Mucosa of rectum (tissue), 2 donors: ENCODE measurements around the gene FABP1.

Source experiments
- H3K27ac ChIP-seq, 2 donors: one replicate each; pipeline ENCODE4 v1.7.0; 2013; ENCODE audit warnings: inconsistent platforms in 2 of 2, low read depth in 2 of 2, low read length in 2 of 2
- H3K27me3 ChIP-seq, 2 donors: one replicate each; pipeline ENCODE4 v1.7.0; 2013; ENCODE audit warnings: low read length in 2 of 2; ENCODE audit not compliant: control insufficient read depth in 2 of 2, insufficient read depth in 2 of 2
- H3K36me3 ChIP-seq, 2 donors: one replicate each; pipeline ENCODE4 v1.7.0; 2013; ENCODE audit warnings: low read length in 2 of 2; ENCODE audit not compliant: control insufficient read depth in 2 of 2, insufficient read depth in 2 of 2
- H3K4me1 ChIP-seq, 2 donors: one replicate each; pipeline ENCODE4 v1.7.0; 2013; ENCODE audit warnings: low read length in 2 of 2, mild to moderate bottlenecking in 1 of 2; ENCODE audit not compliant: control insufficient read depth in 2 of 2, insufficient read depth in 2 of 2
- H3K4me3 ChIP-seq, 2 donors: one replicate each; pipeline ENCODE4 v1.7.0; 2013; ENCODE audit warnings: low read length in 2 of 2
- H3K9ac ChIP-seq, 2 donors: one replicate each; pipeline ENCODE4 v1.7.0; 2013; ENCODE audit warnings: low read length in 2 of 2, low read depth in 1 of 2, mild to moderate bottlenecking in 1 of 2
- H3K9me3 ChIP-seq, 2 donors: one replicate each; pipeline ENCODE4 v1.7.0; 2013; ENCODE audit warnings: low read length in 2 of 2; ENCODE audit not compliant: control insufficient read depth in 2 of 2
- donor health status: healthy.
- donor health status: Normal muscosa, but diverticular disease.

Gene FABP1

GRCh38 chr2:88097192-88097591, 30.7 kb downstream of the FABP1 start:
- H3K36me3 ChIP-seq: no peaks in the 10 kb centered on the region
- no peak overlapping the region for H3K9ac ChIP-seq
- no peaks in the 10 kb centered on the region for H3K27me3 ChIP-seq
- H3K4me3 ChIP-seq: no peak overlapping the region
- no peaks in the 10 kb centered on the region for H3K9me3 ChIP-seq
- no peak overlapping the region for H3K27ac ChIP-seq
- H3K4me1 ChIP-seq: no peaks in the 10 kb centered on the region

- Histone ChIP-seq H3K27ac (no peak overlapping the region), H3K4me1 (no peaks in the 10 kb centered on the region), H3K4me3 (no peak overlapping the region), H3K27me3 (no peaks in the 10 kb centered on the region), H3K9me3 (no peaks in the 10 kb centered on the region), H3K9ac (no peak overlapping the region), H3K36me3 (no peaks in the 10 kb centered on the region)
These were observed 31.2 kb downstream of the FABP1 start for GRCh38 chr2:88096708-88097107.

- Histone ChIP-seq H3K27ac (no peak overlapping the region), H3K27me3 (no peaks in the 10 kb centered on the region), H3K9ac (no peak overlapping the region), H3K4me3 (no peak overlapping the region), H3K36me3 (no peaks in the 10 kb centered on the region), H3K4me1 (no peaks in the 10 kb centered on the region), H3K9me3 (no peaks in the 10 kb centered on the region)
These were observed 32.8 kb downstream of the FABP1 start for GRCh38 chr2:88095022-88095421.

GRCh38 chr2:88092773-88093172, 35.1 kb downstream of the FABP1 start:
- Histone ChIP-seq H3K4me1 (no peaks in the 10 kb centered on the region), H3K27me3 (no peaks in the 10 kb centered on the region), H3K27ac (no peak overlapping the region), H3K9me3 (no peaks in the 10 kb centered on the region), H3K36me3 (no peaks in the 10 kb centered on the region), H3K4me3 (no peak overlapping the region), H3K9ac (no peak overlapping the region)

- Histone ChIP-seq H3K27me3 (no peaks in the 10 kb centered on the region), H3K9ac (no peak overlapping the region), H3K4me3 (no peak overlapping the region), H3K9me3 (no peaks in the 10 kb centered on the region), H3K36me3 (no peaks in the 10 kb centered on the region), H3K4me1 (no peaks in the 10 kb centered on the region), H3K27ac (no peak overlapping the region)
These were observed 35.9 kb downstream of the FABP1 start for GRCh38 chr2:88091943-88092342.

GRCh38 chr2:88090446-88091283, 37.2 kb downstream of the FABP1 start:
- no peaks in the 10 kb centered on the region for H3K27me3 ChIP-seq
- H3K36me3 ChIP-seq: no peaks in the 10 kb centered on the region
- no peak overlapping the region for H3K9ac ChIP-seq
- H3K4me1 ChIP-seq: no peaks in the 10 kb centered on the region
- H3K4me3 ChIP-seq: no peak overlapping the region
- no peaks in the 10 kb centered on the region for H3K9me3 ChIP-seq
- no peak overlapping the region for H3K27ac ChIP-seq

GRCh38 chr2:88088999-88089398, 38.9 kb downstream of the FABP1 start:
- Histone ChIP-seq H3K9ac (no peak overlapping the region), H3K4me3 (no peak overlapping the region), H3K27me3 (no peaks in the 10 kb centered on the region), H3K4me1 (no peaks in the 10 kb centered on the region), H3K27ac (no peak overlapping the region), H3K36me3 (no peaks in the 10 kb centered on the region), H3K9me3 (no peaks in the 10 kb centered on the region)

GRCh38 chr2:88087763-88088162, 40.1 kb downstream of the FABP1 start:
- no peaks in the 10 kb centered on the region for H3K27me3 ChIP-seq
- no peaks in the 10 kb centered on the region for H3K9me3 ChIP-seq
- H3K36me3 ChIP-seq: no peaks in the 10 kb centered on the region
- no peaks in the 10 kb centered on the region for H3K4me1 ChIP-seq
- H3K9ac ChIP-seq: no peak overlapping the region
- no peak overlapping the region for H3K27ac ChIP-seq
- H3K4me3 ChIP-seq: no peak overlapping the region

GRCh38 chr2:88087073-88087472, 40.8 kb downstream of the FABP1 start:
- H3K36me3 ChIP-seq: no peaks in the 10 kb centered on the region
- H3K4me3 ChIP-seq: no peak overlapping the region
- H3K27me3 ChIP-seq: no peaks in the 10 kb centered on the region
- H3K4me1 ChIP-seq: no peaks in the 10 kb centered on the region
- H3K27ac ChIP-seq: no peak overlapping the region
- no peak overlapping the region for H3K9ac ChIP-seq
- no peaks in the 10 kb centered on the region for H3K9me3 ChIP-seq

GRCh38 chr2:88086401-88086800, 41.5 kb downstream of the FABP1 start:
- H3K27me3 ChIP-seq: no peaks in the 10 kb centered on the region
- H3K4me3 ChIP-seq: no peak overlapping the region
- H3K9me3 ChIP-seq: no peaks in the 10 kb centered on the region
- H3K9ac ChIP-seq: no peak overlapping the region
- H3K27ac ChIP-seq: no peak overlapping the region
- H3K36me3 ChIP-seq: no peaks in the 10 kb centered on the region
- H3K4me1 ChIP-seq: no peaks in the 10 kb centered on the region
